AG04449 (cell line): ENCODE data around the gene GALNT8.
"Not testable (repeated sequence)": the region's sequence is repeated elsewhere in the genome, so short reads cannot be mapped to it uniquely, and the experiment has no call there.

Source experiments
- CTCF ChIA-PET: fragments of 350-600 bp; formaldehyde crosslinking; extraction: SDS; loops from one replicate; lab custom pipeline; 2021; ENCODE audit warnings: antibody characterized with exemption; lab: Yijun Ruan, JAX
- POLR2A ChIA-PET: fragments of 400-600, 350-600 bp; formaldehyde crosslinking; extraction: SDS; loops from one replicate; lab custom pipeline; 2020; ENCODE audit warnings: antibody characterized with exemption, inconsistent platforms; lab: Yijun Ruan, JAX
- DNase-seq: peaks from one replicate; pipeline ENCODE4 v3.0.0-alpha.2; 2010; ENCODE audit warnings: low read depth, low spot score
- H3K4me3 ChIP-seq: 2 replicates; pipeline ENCODE4 v1.5.1; 2011; ENCODE audit warnings: low read depth, mild to moderate bottlenecking, control low read depth, low read length
- CTCF ChIP-seq: IDR thresholded peaks from one replicate; pipeline ENCODE4 v1.5.1; 2011; ENCODE audit warnings: mild to moderate bottlenecking, moderate library complexity, low read length, control low read depth, inconsistent platforms; ENCODE audit not compliant: insufficient read depth; ENCODE audit errors: missing control alignments

The GALNT8 gene

GRCh38 chr12:4738541-4738940 is 18.3 kb downstream of the GALNT8 start:
- ChIA-PET POLR2A (no interaction called here), CTCF (interaction anchor here (1.2 kb wide), 1 partner anchor 19 kb away, joined by 5 read pairs; no protein-coding TSS in a partner anchor)
- no peak overlapping the region for H3K4me3 ChIP-seq
- DNase-seq: no peak
- no peak for TF ChIP-seq CTCF

GRCh38 chr12:4742416-4742970 is 22.3 kb downstream of the GALNT8 start:
- ChIA-PET CTCF (no interaction called here), POLR2A (no interaction called here)
- no peak for TF ChIP-seq CTCF
- DNase-seq: no peak
- no peak overlapping the region for H3K4me3 ChIP-seq

GRCh38 chr12:4743046-4743445 is 22.8 kb downstream of the GALNT8 start:
- no peak for TF ChIP-seq CTCF
- ChIA-PET POLR2A (no interaction called here), CTCF (no interaction called here)
- no peak overlapping the region for H3K4me3 ChIP-seq
- no peak for DNase-seq

- no peak overlapping the region for H3K4me3 ChIP-seq
- ChIA-PET CTCF (no interaction called here), POLR2A (no interaction called here)
- TF ChIP-seq CTCF: no peak
- DNase-seq: no peak
Measured at GRCh38 chr12:4744709-4745108, 24.5 kb downstream of the GALNT8 start.

GRCh38 chr12:4745249-4745648 is 25.0 kb downstream of the GALNT8 start:
- H3K4me3 ChIP-seq: no peak overlapping the region
- ChIA-PET CTCF (no interaction called here), POLR2A (no interaction called here)
- no peak for DNase-seq
- no peak for TF ChIP-seq CTCF

- POLR2A ChIA-PET, DNase-seq, H3K4me3 ChIP-seq, CTCF ChIA-PET: not testable (repeated sequence)
Measured at GRCh38 chr12:4751654-4752053, 31.5 kb downstream of the GALNT8 start.

- DNase-seq: no peak
- TF ChIP-seq CTCF: no peak
- CTCF ChIA-PET: interaction anchor here (1.4 kb wide), 1 partner anchor 15 kb away, joined by 4 read pairs; no protein-coding TSS in a partner anchor
- no peak overlapping the region for H3K4me3 ChIP-seq
- POLR2A ChIA-PET: no interaction called here
Measured at GRCh38 chr12:4762773-4763172, 42.6 kb downstream of the GALNT8 start.
